Cortex of kidney (tissue), 1 donor: Measurements from ENCODE around the gene CABYR.

ENCODE experiments used
- DNase-seq: peaks from one replicate; lab custom pipeline; 2025; lab: John Stamatoyannopoulos, UW

Gene CABYR

GRCh38 chr18:24190590-24190989 is 51.7 kb downstream of the CABYR start:
- no peak for DNase-seq

GRCh38 chr18:24195296-24196053 is 56.6 kb downstream of the CABYR start:
- no peak for DNase-seq

- no peak for DNase-seq
Measured at GRCh38 chr18:24196764-24197163, 57.9 kb downstream of the CABYR start.

- DNase-seq, result no peak
Measured at GRCh38 chr18:24197412-24197811, 58.5 kb downstream of the CABYR start.

GRCh38 chr18:24198461-24198860 is 59.6 kb downstream of the CABYR start:
- DNase-seq, result no peak

- DNase-seq, result no peak
Measured at GRCh38 chr18:24199372-24199962, 60.6 kb downstream of the CABYR start.

GRCh38 chr18:24200494-24201290 is 61.8 kb downstream of the CABYR start:
- no peak for DNase-seq

- no peak for DNase-seq
Measured at GRCh38 chr18:24201699-24202687, 63.1 kb downstream of the CABYR start.

- DNase-seq, result no peak
Measured at GRCh38 chr18:24204904-24205303, 66.0 kb downstream of the CABYR start.

- no peak for DNase-seq
Measured at GRCh38 chr18:24208270-24209035, 69.6 kb downstream of the CABYR start.

- no peak for DNase-seq
Measured at GRCh38 chr18:24209558-24209957, 70.7 kb downstream of the CABYR start.
